Breast epithelium (tissue), 3 donors: ENCODE measurements around the gene SLC6A3.

ENCODE experiments used
- POLR2A ChIP-seq: fragments of 450-650 bp; IDR thresholded peaks from one replicate; pipeline ENCODE4 v1.6.1; 2016; ENCODE audit warnings: antibody characterized with exemption, mild to moderate bottlenecking, moderate library complexity
- POLR2AphosphoS5 ChIP-seq, 3 donors: sonication (generic); formaldehyde crosslinking; IDR thresholded peaks; one replicate each; pipeline ENCODE4 v1.6.1; 2017; ENCODE audit warnings: antibody characterized with exemption in 3 of 3
- TF ChIP-seq, protein P1 (sequence below), 3 donors: fragments of 450-650 bp; IDR thresholded peaks; one replicate each; pipeline ENCODE4 v1.5.1; 2016 to 2017; ENCODE audit warnings: antibody characterized with exemption in 3 of 3, mild to moderate bottlenecking in 3 of 3, moderate library complexity in 3 of 3

DNA sequence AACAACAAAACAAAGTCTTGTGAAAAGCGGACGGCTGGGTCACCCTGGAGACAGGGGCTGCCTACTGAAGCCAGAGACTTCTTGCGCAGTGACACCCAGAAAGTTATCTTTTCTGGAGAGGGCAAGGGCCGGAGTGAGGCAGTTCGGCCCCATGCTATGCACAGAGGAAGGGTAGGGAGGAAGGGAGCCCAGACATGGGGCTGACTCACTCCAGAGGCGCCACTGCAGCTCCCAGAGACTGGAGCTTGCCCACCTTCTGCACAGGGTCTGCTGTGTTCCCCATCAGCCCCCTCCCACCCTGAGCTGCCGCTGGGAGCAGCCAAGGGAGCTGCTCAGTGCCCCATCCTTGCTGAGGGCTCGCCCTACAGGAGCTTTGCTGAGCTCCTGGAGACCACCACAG lies 13.3 kb downstream of the SLC6A3 start:
- TF ChIP-seq, protein P1, sequence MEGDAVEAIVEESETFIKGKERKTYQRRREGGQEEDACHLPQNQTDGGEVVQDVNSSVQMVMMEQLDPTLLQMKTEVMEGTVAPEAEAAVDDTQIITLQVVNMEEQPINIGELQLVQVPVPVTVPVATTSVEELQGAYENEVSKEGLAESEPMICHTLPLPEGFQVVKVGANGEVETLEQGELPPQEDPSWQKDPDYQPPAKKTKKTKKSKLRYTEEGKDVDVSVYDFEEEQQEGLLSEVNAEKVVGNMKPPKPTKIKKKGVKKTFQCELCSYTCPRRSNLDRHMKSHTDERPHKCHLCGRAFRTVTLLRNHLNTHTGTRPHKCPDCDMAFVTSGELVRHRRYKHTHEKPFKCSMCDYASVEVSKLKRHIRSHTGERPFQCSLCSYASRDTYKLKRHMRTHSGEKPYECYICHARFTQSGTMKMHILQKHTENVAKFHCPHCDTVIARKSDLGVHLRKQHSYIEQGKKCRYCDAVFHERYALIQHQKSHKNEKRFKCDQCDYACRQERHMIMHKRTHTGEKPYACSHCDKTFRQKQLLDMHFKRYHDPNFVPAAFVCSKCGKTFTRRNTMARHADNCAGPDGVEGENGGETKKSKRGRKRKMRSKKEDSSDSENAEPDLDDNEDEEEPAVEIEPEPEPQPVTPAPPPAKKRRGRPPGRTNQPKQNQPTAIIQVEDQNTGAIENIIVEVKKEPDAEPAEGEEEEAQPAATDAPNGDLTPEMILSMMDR (IDR thresholded peaks at IDR 0.05): no peak
- no peak for TF ChIP-seq POLR2A
- no peak for TF ChIP-seq POLR2AphosphoS5 (IDR thresholded peaks at IDR 0.05)
